GM20431 (cell line): ENCODE data around the gene FAM228B.
"Not testable (repeated sequence)": the region's sequence is repeated elsewhere in the genome, so short reads cannot be mapped to it uniquely, and the experiment has no call there.

Experiments used
- in situ Hi-C: fragments of 300-500 bp; cut with MseI, MboI; formaldehyde crosslinking; loops from one replicate; pipeline ENCODE4 v1.15.0; 2020; ENCODE audit warnings: low sequenced_read_pairs; ENCODE audit not compliant: unreplicated experiment

FAM228B gene

DNA sequence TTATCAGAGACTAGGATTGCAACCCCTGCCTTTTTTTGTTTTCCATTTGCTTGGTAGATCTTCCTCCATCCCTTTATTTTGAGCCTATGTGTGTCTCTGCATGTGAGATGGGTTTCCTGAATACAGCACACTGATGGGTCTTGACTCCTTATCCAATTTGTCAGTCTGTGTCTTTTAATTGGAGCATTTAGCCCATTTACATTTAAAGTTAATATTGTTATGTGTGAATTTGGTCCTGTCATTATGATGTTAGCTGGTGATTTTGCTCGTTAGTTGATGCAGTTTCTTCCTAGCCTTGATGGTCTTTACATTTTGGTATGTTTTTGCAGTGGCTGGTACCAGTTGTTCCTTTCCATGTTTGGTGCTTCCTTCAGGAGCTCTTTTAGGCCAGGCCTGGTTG is 73.9 kb downstream of the FAM228B start:
- in situ Hi-C loops = not testable (repeated sequence)

DNA sequence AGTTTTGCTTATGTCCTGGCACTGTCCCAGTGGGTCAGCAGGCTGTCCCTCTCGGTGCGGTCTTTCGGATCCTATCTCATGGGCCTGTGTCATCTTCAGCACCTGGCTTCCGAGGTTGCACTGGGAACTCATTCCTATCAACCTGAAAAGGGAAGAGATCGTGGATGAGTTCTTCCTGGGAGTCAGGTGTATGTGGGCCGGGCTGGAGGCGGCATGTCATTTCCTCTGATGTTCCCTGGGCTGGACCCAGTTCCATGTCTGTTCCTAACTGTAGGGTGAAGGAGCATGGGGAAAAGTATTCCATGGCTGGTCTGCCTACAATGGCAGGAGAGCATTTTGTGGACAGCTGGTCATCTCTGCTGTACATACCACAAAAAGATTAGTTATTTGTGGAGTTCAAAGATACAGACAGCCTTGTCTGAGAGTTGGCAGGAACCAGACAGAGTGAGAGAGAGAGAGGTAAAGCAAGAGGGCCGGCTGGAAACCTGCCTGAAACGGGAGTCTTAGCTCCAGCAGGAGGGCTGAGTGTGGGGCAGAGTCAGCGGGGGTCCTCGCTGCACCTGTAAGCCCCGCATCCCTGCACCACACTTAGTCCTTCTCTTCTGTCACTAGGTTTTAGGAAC is 76.8 kb downstream of the FAM228B start:
- in situ Hi-C loops = no loop called here

DNA sequence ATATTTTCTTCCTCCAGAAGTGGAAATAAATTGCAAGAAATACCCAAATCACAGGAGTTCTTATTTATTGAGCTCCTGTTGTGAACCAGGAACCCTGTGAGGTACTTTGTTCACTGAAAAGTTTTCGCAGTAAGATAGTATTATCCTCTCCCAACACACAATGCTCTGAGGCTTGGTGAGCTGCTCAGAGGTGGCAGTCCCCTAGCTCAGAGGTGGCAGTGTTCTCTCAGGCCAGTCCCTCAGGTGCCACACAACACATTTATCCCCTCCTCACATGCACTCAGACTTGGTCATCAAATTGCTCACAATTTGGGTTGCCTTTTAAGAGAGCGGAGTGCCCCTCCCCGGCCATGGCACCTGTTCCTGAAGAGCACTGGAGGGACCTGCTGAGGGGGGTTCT is 77.5 kb downstream of the FAM228B start:
- in situ Hi-C loops = no loop called here

DNA sequence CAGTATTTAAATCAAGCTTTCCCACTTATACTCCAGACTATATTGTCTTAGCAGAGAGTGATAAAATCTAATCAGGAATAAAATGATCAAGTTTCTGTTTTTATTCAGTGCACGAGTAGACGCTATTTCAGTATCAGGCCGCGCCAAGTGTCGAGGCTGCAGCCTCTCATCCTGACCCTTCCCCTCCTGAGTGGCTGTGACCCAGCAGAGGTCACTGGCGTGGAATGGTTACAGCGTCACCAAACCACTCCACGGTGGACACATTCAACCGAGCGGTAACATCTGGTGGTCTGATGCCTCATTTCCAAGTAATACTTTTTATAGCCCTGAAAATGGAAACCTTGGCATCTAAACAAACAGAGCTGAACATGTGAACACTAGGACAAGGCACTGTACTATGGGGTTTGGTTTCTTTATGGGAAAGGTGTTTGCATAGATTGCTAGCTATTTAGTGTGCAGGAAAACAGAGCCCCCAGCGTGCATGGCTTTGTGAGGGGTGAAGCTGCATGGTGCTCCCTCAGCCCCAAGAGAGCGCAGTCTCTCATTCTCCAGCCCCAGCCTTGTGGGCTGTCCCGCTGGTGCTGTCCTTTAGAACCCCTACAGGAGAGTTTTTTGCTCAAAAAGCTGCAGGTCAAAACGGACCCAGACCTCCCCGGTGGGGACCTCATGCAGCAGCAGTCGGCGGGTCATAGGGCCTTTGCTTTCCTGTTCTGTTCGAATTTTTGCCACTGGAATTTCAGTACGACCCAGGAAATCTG is 79.9 kb downstream of the FAM228B start:
- in situ Hi-C loops = no loop called here

DNA sequence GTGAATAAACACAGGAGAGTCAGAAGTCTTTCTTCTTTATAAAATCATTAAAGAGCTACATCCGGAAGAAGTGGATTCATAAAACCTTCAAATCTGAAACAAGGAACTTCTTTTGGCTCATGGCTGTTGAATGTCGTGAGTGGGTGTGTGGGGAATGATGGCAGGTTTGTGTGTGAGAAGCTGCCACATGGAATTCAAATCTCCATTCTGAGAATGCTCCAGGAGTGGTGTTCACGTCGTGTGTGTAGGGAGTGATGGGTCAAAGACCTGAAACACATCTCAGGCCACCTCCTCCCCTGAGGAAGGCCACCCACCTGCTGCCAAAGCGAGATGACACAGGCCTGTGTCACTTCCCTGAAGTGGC is 80.5 kb downstream of the FAM228B start:
- in situ Hi-C loops = no loop called here

DNA sequence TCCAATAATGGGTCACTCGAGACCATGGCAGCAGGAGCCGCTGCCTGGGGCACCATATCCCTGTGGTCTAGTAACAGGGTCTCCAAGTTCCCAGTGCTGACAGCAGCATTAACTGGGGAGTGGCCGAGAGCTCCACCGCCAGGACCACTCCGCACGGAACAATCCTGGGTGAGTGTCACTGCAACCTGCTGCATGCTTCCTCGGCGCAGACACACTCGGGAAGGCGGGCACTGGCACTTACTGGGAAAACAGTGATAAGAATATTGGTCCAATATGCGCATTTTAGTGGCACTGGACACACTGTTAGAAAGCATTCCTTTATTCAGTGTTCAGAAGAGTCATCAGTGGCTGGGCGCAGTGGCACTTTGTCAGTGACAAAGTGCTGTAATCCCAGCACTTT is 81.2 kb downstream of the FAM228B start:
- in situ Hi-C loops = no loop called here

DNA sequence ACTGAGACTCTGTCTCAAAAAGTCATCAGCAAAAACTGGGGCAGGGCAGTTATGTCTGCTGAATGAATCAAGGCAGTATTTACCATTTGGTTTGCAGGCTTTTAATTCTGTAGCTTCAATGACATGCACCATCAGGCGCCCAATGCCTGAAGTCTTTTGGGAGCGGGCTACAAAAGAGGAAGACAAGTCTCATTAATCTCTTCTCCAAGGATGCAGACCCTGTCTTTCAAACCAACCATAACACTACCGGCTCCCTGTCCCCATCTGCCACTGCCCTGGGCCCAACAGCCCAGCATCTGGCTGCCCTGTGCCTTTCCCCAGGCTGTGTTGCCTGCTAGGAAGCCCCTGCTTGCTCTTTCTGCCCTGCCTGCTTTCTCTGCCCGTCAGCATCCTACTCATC is 81.9 kb downstream of the FAM228B start:
- in situ Hi-C loops = no loop called here

DNA sequence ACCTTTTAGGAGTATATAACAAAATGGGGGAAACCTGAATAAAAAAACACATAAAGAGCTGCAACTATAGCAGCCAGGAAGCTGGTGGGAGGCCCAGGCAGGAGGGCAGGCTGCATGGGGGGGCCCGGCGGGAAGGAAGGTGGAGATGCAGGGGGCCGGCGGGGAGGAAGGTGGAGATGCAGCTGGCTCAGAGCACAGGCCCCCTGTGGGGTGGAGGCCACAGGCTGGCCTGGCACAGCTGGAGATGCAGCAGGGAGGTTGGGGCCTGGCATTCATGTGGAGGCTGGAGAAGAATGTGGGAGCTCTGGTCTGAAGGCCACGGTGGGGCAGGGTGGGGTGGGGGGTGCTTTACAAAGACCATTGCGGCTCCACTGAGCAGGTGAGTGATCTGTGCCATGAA is 83.0 kb downstream of the FAM228B start:
- in situ Hi-C loops = no loop called here

DNA sequence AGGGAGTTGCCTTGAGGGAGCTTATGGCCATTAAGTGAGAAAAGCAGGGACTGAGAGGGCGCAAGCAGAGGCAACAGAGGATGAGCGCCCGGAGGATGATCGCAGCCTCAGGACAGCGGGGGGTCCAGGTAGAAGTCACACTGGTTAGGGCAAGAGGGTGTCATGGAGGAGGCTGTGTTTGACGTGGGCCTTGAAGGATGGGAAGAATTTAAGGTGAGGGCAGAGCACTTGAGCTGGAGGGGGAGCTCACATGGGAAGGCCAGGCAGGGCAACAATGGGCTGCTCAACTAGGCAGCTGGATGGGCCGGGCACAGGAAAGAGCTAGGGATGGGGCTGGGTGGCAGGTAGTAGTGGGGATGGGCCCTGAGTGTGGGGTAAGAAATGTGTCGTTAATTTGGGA is 83.4 kb downstream of the FAM228B start:
- in situ Hi-C loops = no loop called here

DNA sequence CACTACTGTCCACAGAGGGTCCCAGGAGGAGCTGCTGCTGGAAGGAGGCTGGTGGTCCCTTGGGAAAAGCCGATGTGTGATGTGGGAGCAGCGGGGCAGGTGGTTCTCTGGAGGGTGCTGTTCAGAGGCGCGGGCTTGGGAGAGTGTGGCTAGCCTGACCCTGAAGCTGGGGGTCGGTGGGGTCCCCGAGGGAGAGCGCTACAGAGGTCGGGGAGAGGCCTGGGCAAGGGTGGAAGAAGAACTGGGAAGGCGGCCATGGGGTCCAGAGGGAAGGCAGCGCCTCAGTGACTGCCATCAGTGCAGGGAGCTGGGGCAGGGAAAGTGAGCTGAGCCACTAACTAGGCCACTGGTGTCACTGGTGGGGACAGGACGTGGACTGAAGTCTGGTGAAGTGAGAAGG is 84.1 kb downstream of the FAM228B start:
- in situ Hi-C loops = no loop called here

DNA sequence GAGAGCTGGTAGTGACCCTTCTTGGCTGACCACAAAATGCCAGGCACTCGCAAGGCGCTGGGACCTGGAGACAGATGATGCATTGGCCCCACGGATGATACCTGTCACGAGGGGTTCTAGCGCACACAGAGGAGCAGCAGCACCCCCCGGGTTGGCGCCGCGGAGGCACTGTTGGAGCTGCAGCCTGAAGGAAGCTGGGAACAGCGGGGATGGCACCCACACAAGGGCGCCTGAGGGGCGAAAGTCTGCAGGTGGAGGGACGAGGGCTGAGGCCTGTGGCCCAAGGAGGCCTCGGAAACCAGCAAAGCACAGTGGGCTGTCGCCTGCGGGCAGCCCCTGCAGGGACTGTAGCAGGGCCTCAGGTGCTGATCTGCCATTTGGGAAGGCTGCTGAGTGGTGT is 85.2 kb downstream of the FAM228B start:
- in situ Hi-C loops = no loop called here

DNA sequence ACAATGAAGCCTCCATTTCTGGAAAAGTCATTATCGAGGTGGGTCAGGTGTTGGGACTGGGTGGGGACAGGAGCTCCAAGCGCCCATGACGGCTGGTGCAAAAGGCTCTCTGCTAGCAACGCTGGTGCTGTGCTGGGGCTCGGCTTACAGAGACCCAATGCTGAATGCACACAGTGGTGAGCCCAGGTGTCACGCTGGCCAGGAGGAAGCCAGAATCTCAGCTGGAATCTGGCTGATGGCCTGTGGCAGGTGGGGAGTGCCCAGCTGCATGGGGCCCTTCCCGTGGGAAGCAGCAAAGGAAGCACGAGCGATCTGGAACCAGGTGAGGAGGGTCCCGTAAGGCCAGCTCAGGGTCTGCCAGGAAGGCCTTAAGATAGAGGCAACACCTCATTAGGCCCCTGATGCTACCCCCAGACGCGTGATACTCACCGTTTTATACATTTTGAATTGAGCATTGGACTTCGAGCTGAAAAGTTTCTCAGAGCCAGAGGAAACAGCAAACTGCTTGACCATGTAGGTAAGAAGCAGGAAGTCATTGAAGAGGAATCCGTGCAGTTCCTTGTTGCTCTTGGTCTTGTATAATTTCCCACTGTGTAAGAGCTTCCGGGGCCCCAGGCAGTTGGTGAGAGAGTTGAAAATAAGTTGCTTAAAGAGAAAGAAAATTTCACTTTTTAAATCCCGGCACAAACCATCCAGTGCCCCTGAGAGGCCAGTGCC is 86.3 kb downstream of the FAM228B start:
- in situ Hi-C loops = no loop called here

DNA sequence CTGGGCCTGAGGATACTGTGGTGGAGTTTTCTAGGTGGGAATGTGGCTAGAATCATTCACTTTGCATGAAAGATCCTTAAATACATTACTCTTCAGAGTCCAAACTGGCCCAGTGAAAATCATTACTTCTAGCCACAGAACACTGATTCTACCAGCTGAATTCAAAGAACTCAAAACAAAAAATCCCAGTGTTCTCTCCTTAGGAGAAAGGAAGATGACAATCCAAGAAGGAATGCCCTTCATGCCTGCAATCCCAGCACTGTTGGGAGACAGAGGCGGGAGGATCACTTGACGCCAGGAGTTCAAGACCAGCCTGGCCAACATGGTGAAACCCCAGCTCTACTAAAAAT is 86.8 kb downstream of the FAM228B start:
- in situ Hi-C loops = no loop called here

DNA sequence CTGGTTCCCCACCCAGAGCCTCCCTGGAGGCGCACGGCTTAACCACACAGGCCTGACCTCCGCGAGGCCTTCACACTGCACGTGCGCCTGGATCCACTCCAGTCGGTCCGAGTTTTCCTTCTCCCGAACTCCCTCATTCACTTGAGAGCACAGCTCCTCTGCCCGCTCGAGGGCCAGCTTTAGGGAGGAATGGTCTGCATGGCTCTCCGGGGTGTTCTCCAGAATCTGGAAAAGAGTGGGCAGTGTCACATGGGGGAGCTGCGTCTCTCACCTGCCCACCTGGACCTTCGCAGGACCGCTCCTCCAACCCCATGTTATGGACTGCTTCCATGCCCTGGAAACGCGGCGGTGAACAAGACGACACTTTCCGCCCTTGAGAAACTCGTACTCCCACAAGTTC is 87.5 kb downstream of the FAM228B start:
- in situ Hi-C loops = no loop called here

DNA sequence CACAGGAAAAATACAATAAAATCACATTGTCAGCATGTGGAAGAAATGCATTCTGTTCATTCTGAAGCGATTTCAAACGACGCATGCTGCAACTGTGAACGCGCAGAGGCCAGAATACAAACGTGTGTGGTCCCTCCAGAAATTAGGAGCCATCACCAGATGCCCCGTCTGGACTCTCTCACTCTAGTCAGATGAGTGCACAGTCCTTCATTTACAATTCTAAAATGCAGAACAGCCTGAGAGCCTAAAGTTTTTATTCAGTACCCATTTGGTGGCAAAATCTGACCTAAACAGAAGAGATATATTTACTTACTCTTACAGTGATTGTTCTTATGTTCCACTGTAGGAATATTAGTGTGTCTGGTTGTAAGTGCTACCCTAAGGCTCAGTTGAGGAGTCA is 88.1 kb downstream of the FAM228B start:
- in situ Hi-C loops = no loop called here

DNA sequence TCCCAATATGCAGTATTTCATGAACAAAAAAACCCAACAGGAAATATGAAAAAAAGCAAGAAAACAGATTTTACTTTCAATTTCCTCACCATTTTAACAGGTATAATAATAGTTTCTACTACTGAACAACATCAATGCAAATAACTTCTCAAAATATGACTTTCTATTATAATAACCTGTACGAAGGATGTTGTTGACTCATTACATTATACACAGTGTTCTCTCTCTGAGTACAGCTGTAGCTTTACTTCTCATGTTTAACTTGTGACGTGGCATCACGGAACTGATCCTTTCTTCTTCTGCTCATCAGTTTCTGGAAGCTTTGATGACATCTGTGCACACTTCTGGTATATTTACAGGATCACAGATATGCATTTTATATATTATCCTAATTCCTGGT is 91.6 kb downstream of the FAM228B start:
- in situ Hi-C loops = no loop called here
